Heart left ventricle (tissue), 16 donors: ENCODE data around the gene PCSK1. TPM values are rescaled to one million over a fixed set of nuclear protein-coding genes. Genes with fewer than 3 reads are reported as not detected.
"Not testable (repeated sequence)": the region's sequence is repeated elsewhere in the genome, so short reads cannot be mapped to it uniquely, and the experiment has no call there.

ENCODE experiments used
- ATAC-seq, 4 donors: fragments of 200-7000 bp; cut with Tn5 transposase; one replicate each; pipeline ENCODE4 v1.9.1; 2020 to 2022; ENCODE audit warnings: moderate library complexity in 4 of 4, mild to moderate bottlenecking in 3 of 4, moderate number of reproducible peaks in 1 of 4
- DNase-seq, 5 donors: peaks; one replicate each; pipeline ENCODE4 v3.0.0-alpha.2; 2020
- H3K27ac ChIP-seq, 12 donors: fragments of 200-600 bp; sonication (generic) in 4 of 12; one replicate each; pipeline versions ENCODE4 v1.5.0 to v1.8.0; 2016 to 2022; ENCODE audit warnings: mild to moderate bottlenecking in 2 of 12
- H3K27me3 ChIP-seq, 9 donors: fragments of 200-600 bp; sonication (generic) in 2 of 9; one replicate each; pipeline versions ENCODE4 v1.5.1 to v1.8.0; 2016 to 2022; ENCODE audit warnings: mild to moderate bottlenecking in 3 of 9
- H3K36me3 ChIP-seq, 9 donors: fragments of 200-600 bp; sonication (generic) in 2 of 9; one replicate each; pipeline versions ENCODE4 v1.5.0 to v1.8.0; 2018 to 2022; ENCODE audit warnings: mild to moderate bottlenecking in 2 of 9
- H3K4me1 ChIP-seq, 12 donors: fragments of 200-600 bp; sonication (generic) in 4 of 12; one replicate each; pipeline versions ENCODE4 v1.5.0 to v1.8.0; 2016 to 2022; ENCODE audit warnings: mild to moderate bottlenecking in 3 of 12
- H3K4me3 ChIP-seq, 12 donors: fragments of 200-600 bp; sonication (generic) in 4 of 12; one replicate each; pipeline versions ENCODE4 v1.5.0 to v1.8.0; 2017 to 2022; ENCODE audit warnings: mild to moderate bottlenecking in 9 of 12, moderate library complexity in 4 of 12
- H3K9me3 ChIP-seq, 12 donors: fragments of 200-600 bp; sonication (generic) in 4 of 12; one replicate each; pipeline versions ENCODE4 v1.5.0 to v1.8.0; 2016 to 2022; ENCODE audit warnings: mild to moderate bottlenecking in 1 of 12
- POLR2A ChIP-seq, 2 donors: fragments of 450-650 bp; IDR thresholded peaks; one replicate each; pipeline ENCODE4 v1.6.1; 2017; ENCODE audit warnings: antibody characterized with exemption in 2 of 2, mild to moderate bottlenecking in 2 of 2, moderate library complexity in 2 of 2
- WGBS, 4 donors: extraction: QIAGEN DNeasy Blood & Tissue Kit in 2 of 4; methylation state at CpG; one replicate each; pipeline versions ENCODE4 v1.1.5 to v1.1.7; 2013 to 2018; 5-methylcytosine and 5-hydroxymethylcytosine counted together
- intact Hi-C, 10 donors: fragments of 100-400 bp; cut with DNase I; formaldehyde crosslinking; loops; one replicate each; pipeline versions ENCODE4 v1.11.1 to v1.14.2; 2022
- polyA plus RNA-seq, 2 donors: library from polyadenylated mRNA; stranded (reverse); fragments of 200-250 nt; gene quantifications; one replicate each; pipeline ENCODE4 v1.2.3, GENCODE V29; 2013
- total RNA-seq, 9 donors: library from RNA; depleted of rRNA in 2 of 9; stranded (reverse); fragments of >200 nt in 2 of 9; fragmentation: NEBNext Ultra II Directional in 3 of 9; extraction: Animal tissue kit (Norgen Biotek cat#: 25700) in 3 of 9; gene quantifications; one replicate each; pipeline versions ENCODE4 v1.1.0 to v1.2.4, GENCODE V29; 2016 to 2023
- TF ChIP-seq, protein P1 (sequence below), 12 donors: fragments of 200-600 bp; sonication (generic) in 4 of 12; IDR thresholded peaks; one replicate each; pipeline versions ENCODE4 v1.5.0 to v1.8.0; 2018 to 2022; ENCODE audit warnings: antibody characterized with exemption in 12 of 12, mild to moderate bottlenecking in 5 of 12
- donor health status: ischemic (EF 13 %, LVEDD 7.1; RV severe dilation, severe dysfunction).
- donor health status: healthy with polysubstance abuse.
- donor health status: DM: no; HTN: yes; CAD: no.
- donor health status: DM: no; HTN: no; CAD: no.
- donor health status: ischemic (EF 25% LVEDD 6.9; RV normal size, moderate dysfunction).
- donor health status: ischemic (EF 25% LVEDD 5.7; RV mildly dilated, moderate dysfunction).
- donor health status: healthy.
- donor health status: DM: yes; HTN: yes; CAD: no.
- donor health status: ischemic (EF 35%, LVEDD 5.7; RV mildly dilated, moderate dysfunction).
- donor health status: nonischemic (EF 11% LVEDD 7.7; RV severe dilation, severe dysfunction).
- donor health status: DM: yes; HTN: yes; CAD: no.
- donor health status: PGD.
- donor health status: ischemic (EF 29% LVEDD 5.4; RV normal size, mild dysfunction).
- donor health status: nonischemic (EF 23%, LVEDD 6.1; RV moderate dilation, normal function).

The PCSK1 gene
- total and polyA plus RNA-seq, 11 donors, result 0.04 to 0.81 (median 0.40) TPM; not detected in 3

DNA sequence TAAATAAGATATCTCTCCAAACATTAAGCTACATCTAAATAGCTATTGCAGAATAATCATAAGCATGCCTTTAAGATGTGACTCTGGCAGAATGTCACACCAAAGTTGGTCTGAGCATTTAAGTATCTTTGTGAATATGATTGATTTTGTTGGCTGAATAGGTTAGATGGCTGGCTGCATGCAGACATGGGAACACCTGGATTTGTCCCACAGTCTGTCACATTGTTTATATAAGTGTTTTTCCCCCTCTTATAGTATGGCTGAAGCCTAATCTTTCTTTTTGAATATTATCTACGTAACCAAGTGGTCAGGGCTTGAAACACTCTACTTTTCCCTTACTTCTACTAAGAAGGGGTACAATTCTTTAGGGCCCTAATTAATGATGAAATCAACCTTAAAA lies 36.2 kb downstream of the PCSK1 start:
- no peaks in the 10 kb centered on the region for H3K27me3 ChIP-seq
- no peaks in the 10 kb centered on the region for H3K9me3 ChIP-seq
- H3K4me3 ChIP-seq, result no peak overlapping the region
- no peak for TF ChIP-seq POLR2A (IDR thresholded peaks at IDR 0.05)
- TF ChIP-seq, protein P1, sequence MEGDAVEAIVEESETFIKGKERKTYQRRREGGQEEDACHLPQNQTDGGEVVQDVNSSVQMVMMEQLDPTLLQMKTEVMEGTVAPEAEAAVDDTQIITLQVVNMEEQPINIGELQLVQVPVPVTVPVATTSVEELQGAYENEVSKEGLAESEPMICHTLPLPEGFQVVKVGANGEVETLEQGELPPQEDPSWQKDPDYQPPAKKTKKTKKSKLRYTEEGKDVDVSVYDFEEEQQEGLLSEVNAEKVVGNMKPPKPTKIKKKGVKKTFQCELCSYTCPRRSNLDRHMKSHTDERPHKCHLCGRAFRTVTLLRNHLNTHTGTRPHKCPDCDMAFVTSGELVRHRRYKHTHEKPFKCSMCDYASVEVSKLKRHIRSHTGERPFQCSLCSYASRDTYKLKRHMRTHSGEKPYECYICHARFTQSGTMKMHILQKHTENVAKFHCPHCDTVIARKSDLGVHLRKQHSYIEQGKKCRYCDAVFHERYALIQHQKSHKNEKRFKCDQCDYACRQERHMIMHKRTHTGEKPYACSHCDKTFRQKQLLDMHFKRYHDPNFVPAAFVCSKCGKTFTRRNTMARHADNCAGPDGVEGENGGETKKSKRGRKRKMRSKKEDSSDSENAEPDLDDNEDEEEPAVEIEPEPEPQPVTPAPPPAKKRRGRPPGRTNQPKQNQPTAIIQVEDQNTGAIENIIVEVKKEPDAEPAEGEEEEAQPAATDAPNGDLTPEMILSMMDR (IDR thresholded peaks at IDR 0.05), result no peak
- WGBS, 4 donors, result 70 to 86% (median 81%) methylated on average over 1 of the region's 1 CpG
- DNase-seq (no peak), ATAC-seq (no peak)
- no peaks in the 10 kb centered on the region for H3K4me1 ChIP-seq
- intact Hi-C loops, result no loop called here
- no peak overlapping the region for H3K27ac ChIP-seq
- H3K36me3 ChIP-seq, result no peaks in the 10 kb centered on the region

GRCh38 chr5:96395295-96395694 lies 37.8 kb downstream of the PCSK1 start:
- H3K27ac ChIP-seq, H3K4me3 ChIP-seq, DNase-seq, H3K36me3 ChIP-seq, ATAC-seq, H3K27me3 ChIP-seq, H3K4me1 ChIP-seq, H3K9me3 ChIP-seq, intact Hi-C loops: not testable (repeated sequence)

- TF ChIP-seq, protein P1 (IDR thresholded peaks at IDR 0.05), result no peak
- TF ChIP-seq POLR2A (IDR thresholded peaks at IDR 0.05), result no peak
- Histone ChIP-seq H3K9me3 (no peaks in the 10 kb centered on the region), H3K27ac (no peak overlapping the region), H3K27me3 (no peaks in the 10 kb centered on the region), H3K4me1 (no peaks in the 10 kb centered on the region), H3K36me3 (no peaks in the 10 kb centered on the region), H3K4me3 (no peak overlapping the region)
- ATAC-seq, result no peak
- intact Hi-C loops, result no loop called here
- 61 to 76% (median 73%) methylated on average over 2 of the region's 2 CpGs for WGBS, 4 donors
- DNase-seq, result no peak
These were observed 41.1 kb downstream of the PCSK1 start for GRCh38 chr5:96391921-96392320.

- no peaks in the 10 kb centered on the region for H3K27me3 ChIP-seq
- ATAC-seq (no peak), DNase-seq (no peak)
- intact Hi-C loops, result loop anchor here in 3 of 10 donors (10.0 kb wide), 2 partner anchors 207 to 217 kb away; no protein-coding TSS in a partner anchor
- H3K27ac ChIP-seq, result no peak overlapping the region
- WGBS, 4 donors, result 68 to 92% (median 86%) methylated on average over 3 of the region's 3 CpGs
- no peaks in the 10 kb centered on the region for H3K9me3 ChIP-seq
- H3K4me1 ChIP-seq, result peaks cover 0 to 21% (median 0%) of the 10 kb centered on the region in 12 donors
- no peak overlapping the region for H3K4me3 ChIP-seq
- TF ChIP-seq, protein P1 (IDR thresholded peaks at IDR 0.05), result no peak
- no peak for TF ChIP-seq POLR2A (IDR thresholded peaks at IDR 0.05)
- no peaks in the 10 kb centered on the region for H3K36me3 ChIP-seq
These were observed 44.9 kb downstream of the PCSK1 start for GRCh38 chr5:96388176-96388575.

DNA sequence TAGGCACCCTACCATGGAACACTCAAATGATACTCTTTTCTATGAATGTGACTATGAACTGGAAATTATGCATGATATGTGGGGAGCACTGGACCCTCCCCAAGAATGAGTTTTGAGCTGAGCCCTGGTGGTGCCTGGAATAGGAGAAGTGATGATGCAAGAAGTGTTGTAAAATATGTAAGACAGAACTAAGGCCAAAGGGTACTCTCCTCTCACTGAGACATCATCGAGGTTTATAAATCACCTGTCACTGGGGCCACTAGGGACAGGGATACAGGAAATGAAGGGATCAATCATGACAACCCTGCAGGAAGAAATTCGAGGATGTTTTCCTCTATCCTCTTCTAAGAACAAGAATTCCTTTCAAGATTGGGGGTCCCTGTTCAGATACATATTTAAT lies 45.4 kb downstream of the PCSK1 start:
- intact Hi-C loops, result loop anchor here in 3 of 10 donors (10.0 kb wide), 2 partner anchors 207 to 217 kb away; no protein-coding TSS in a partner anchor
- TF ChIP-seq POLR2A (IDR thresholded peaks at IDR 0.05), result no peak
- TF ChIP-seq, protein P1 (IDR thresholded peaks at IDR 0.05), result no peak

More for the DNA sequence above, 45.4 kb downstream of the PCSK1 start:
- H3K36me3 ChIP-seq, result no peaks in the 10 kb centered on the region
- peaks cover 0 to 21% (median 0%) of the 10 kb centered on the region in 12 donors for H3K4me1 ChIP-seq
- no peak overlapping the region for H3K4me3 ChIP-seq
- DNase-seq, result no peak
- WGBS, 4 donors, result 60 to 65% (median 62%) methylated on average over 2 of the region's 2 CpGs
- no peak for ATAC-seq
- no peak overlapping the region for H3K27ac ChIP-seq
- no peaks in the 10 kb centered on the region for H3K9me3 ChIP-seq
- H3K27me3 ChIP-seq, result no peaks in the 10 kb centered on the region
